Astrocyte of the spinal cord (primary cell): Measurements from ENCODE around the gene MGA.

Experiments used
- DNase-seq: peaks from one replicate; pipeline ENCODE4 v3.0.0; 2011; ENCODE audit warnings: low read depth, low spot score
- H3K4me3 ChIP-seq: 2 replicates; pipeline ENCODE4 v1.5.1; 2011; ENCODE audit warnings: low read depth, mild to moderate bottlenecking, low read length, moderate library complexity
- in situ Hi-C: cut with HindIII; loops from 2 replicates; pipeline ENCODE4 v1.10.0; 2017; ENCODE audit warnings: low sequenced_read_pairs
- TF ChIP-seq, protein P1 (sequence below): IDR thresholded peaks from 2 replicates; pipeline ENCODE4 v1.5.1; 2012; ENCODE audit warnings: low read depth, mild to moderate bottlenecking, low read length, inconsistent platforms

Gene MGA

GRCh38 chr15:41811432-41812195 is 151.4 kb downstream of the MGA start:
- in situ Hi-C loops = no loop called here
- DNase-seq = peak; percentile 82
- no peak overlapping the region for H3K4me3 ChIP-seq
- TF ChIP-seq, protein P1, sequence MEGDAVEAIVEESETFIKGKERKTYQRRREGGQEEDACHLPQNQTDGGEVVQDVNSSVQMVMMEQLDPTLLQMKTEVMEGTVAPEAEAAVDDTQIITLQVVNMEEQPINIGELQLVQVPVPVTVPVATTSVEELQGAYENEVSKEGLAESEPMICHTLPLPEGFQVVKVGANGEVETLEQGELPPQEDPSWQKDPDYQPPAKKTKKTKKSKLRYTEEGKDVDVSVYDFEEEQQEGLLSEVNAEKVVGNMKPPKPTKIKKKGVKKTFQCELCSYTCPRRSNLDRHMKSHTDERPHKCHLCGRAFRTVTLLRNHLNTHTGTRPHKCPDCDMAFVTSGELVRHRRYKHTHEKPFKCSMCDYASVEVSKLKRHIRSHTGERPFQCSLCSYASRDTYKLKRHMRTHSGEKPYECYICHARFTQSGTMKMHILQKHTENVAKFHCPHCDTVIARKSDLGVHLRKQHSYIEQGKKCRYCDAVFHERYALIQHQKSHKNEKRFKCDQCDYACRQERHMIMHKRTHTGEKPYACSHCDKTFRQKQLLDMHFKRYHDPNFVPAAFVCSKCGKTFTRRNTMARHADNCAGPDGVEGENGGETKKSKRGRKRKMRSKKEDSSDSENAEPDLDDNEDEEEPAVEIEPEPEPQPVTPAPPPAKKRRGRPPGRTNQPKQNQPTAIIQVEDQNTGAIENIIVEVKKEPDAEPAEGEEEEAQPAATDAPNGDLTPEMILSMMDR = peak; percentile 89

- TF ChIP-seq, protein P1 = no peak
- H3K4me3 ChIP-seq = no peak overlapping the region
- no peak for DNase-seq
- in situ Hi-C loops = no loop called here
These were observed 152.7 kb downstream of the MGA start for GRCh38 chr15:41812820-41813375.

GRCh38 chr15:41813426-41813825 is 153.2 kb downstream of the MGA start:
- no peak for DNase-seq
- TF ChIP-seq, protein P1 = no peak
- H3K4me3 ChIP-seq = no peak overlapping the region
- in situ Hi-C loops = no loop called here

GRCh38 chr15:41814534-41814933 is 154.3 kb downstream of the MGA start:
- TF ChIP-seq, protein P1 = no peak
- in situ Hi-C loops = no loop called here
- no peak overlapping the region for H3K4me3 ChIP-seq
- DNase-seq = no peak

GRCh38 chr15:41816788-41817187 is 156.6 kb downstream of the MGA start:
- TF ChIP-seq, protein P1 = no peak
- no peak overlapping the region for H3K4me3 ChIP-seq
- in situ Hi-C loops = no loop called here
- DNase-seq = no peak

GRCh38 chr15:41817327-41817726 is 157.1 kb downstream of the MGA start:
- no peak overlapping the region for H3K4me3 ChIP-seq
- no peak for DNase-seq
- in situ Hi-C loops = no loop called here
- TF ChIP-seq, protein P1 = no peak
